ENCODE results near the gene THOC6.

- TF ChIP-seq CTCF (IDR thresholded peaks at IDR 0.05; ENCODE audit: low read length) (no peak), EZH2 (IDR thresholded peaks at IDR 0.05; ENCODE audit: borderline replicate concordance, low read length) (no peak)
These were observed 27.2 kb downstream of the THOC6 start for GRCh38 chr16:3051009-3051408.

Measured in OCI-LY1 (cell line).